Neural cell (in vitro differentiated cells): ENCODE measurements around the gene SLC4A8. TPM values are rescaled to one million over a fixed set of nuclear protein-coding genes. Genes with fewer than 3 reads are reported as not detected.

ENCODE experiments used
- H2AFZ ChIP-seq: fragments of 200-600, 300-800 bp; sonication (generic), shearing (Covaris generic); 2 replicates; pipeline ENCODE4 v1.6.0; 2014; ENCODE audit warnings: low read depth, mild to moderate bottlenecking, antibody characterized with exemption, low read length, moderate library complexity
- H3F3A ChIP-seq: fragments of 200-600 bp; shearing (Covaris generic); 2 replicates; pipeline ENCODE4 v1.6.1; 2016; ENCODE audit warnings: mild to moderate bottlenecking, moderate library complexity, mixed read lengths, antibody characterized with exemption, low read length; ENCODE audit not compliant: insufficient read depth, poor library complexity, severe bottlenecking
- H3K27ac ChIP-seq: fragments of 200-600, 300-800 bp; sonication (generic), shearing (Covaris generic); 2 replicates; pipeline ENCODE4 v1.5.1; 2014; ENCODE audit warnings: mild to moderate bottlenecking, low read length, moderate library complexity
- H3K27me3 ChIP-seq: fragments of 300-800, 200-600 bp; sonication (generic), shearing (Covaris generic); 2 replicates; pipeline ENCODE4 v1.6.0; 2014; ENCODE audit warnings: mild to moderate bottlenecking, low read depth, low read length, moderate library complexity; ENCODE audit not compliant: insufficient read depth
- H3K36me3 ChIP-seq: fragments of 300-800, 200-600 bp; sonication (generic), shearing (Covaris generic); 2 replicates; pipeline ENCODE4 v1.5.1; 2014; ENCODE audit warnings: mild to moderate bottlenecking, antibody characterized with exemption, low read length, moderate library complexity; ENCODE audit not compliant: insufficient read depth
- H3K4me2 ChIP-seq: fragments of 300-800, 200-600 bp; sonication (generic), shearing (Covaris generic); 2 replicates; pipeline ENCODE4 v1.6.0; 2014; ENCODE audit warnings: mild to moderate bottlenecking, low read length
- H3K4me3 ChIP-seq: fragments of 300-800, 200-600 bp; sonication (generic), shearing (Covaris generic); 2 replicates; pipeline ENCODE4 v1.5.1; 2014; ENCODE audit warnings: mild to moderate bottlenecking, low read length, moderate library complexity
- H3K79me2 ChIP-seq: fragments of 200-600 bp; shearing (Covaris generic); replicated peaks from 2 replicates; pipeline ENCODE4 v1.6.0; 2014; ENCODE audit warnings: mild to moderate bottlenecking, low read length, moderate library complexity; ENCODE audit not compliant: insufficient read depth
- H3K9ac ChIP-seq: fragments of 300-800, 200-600 bp; sonication (generic), shearing (Covaris generic); 2 replicates; pipeline ENCODE4 v1.6.1; 2016; ENCODE audit warnings: mild to moderate bottlenecking, low read length, mixed read lengths
- H3K9me2 ChIP-seq: fragments of 200-600 bp; shearing (Covaris generic); 2 replicates; pipeline ENCODE4 v1.6.1; 2016; ENCODE audit warnings: mild to moderate bottlenecking, low read length, mixed read lengths; ENCODE audit not compliant: insufficient read depth
- H3K9me3 ChIP-seq: fragments of 200-600, 300-800 bp; sonication (generic), shearing (Covaris generic); 2 replicates; pipeline ENCODE4 v1.6.1; 2016; ENCODE audit warnings: mild to moderate bottlenecking, mixed run types, low read length, moderate library complexity, mixed read lengths
- H4K20me1 ChIP-seq: fragments of 200-600 bp; shearing (Covaris generic); 2 replicates; pipeline ENCODE4 v1.6.1; 2016; ENCODE audit warnings: mild to moderate bottlenecking, mixed run types; ENCODE audit not compliant: insufficient read depth
- EP300 ChIP-seq: fragments of 450-650 bp; conservative IDR thresholded peaks from 2 replicates; pipeline ENCODE4 v1.6.1; 2014; ENCODE audit warnings: antibody characterized with exemption, mild to moderate bottlenecking, moderate library complexity; ENCODE audit not compliant: poor library complexity, severe bottlenecking
- EZH2 ChIP-seq: fragments of 200-600, 300-800 bp; shearing (Covaris generic), sonication (generic); IDR thresholded peaks from 2 replicates; pipeline ENCODE4 v1.6.1; 2014; ENCODE audit warnings: antibody characterized with exemption, low read length, borderline replicate concordance, mild to moderate bottlenecking; ENCODE audit not compliant: insufficient read depth, poor library complexity, severe bottlenecking
- MXI1 ChIP-seq: fragments of 450-650 bp; conservative IDR thresholded peaks from 2 replicates; pipeline ENCODE4 v1.6.1; 2014; ENCODE audit warnings: antibody characterized with exemption, mild to moderate bottlenecking; ENCODE audit not compliant: poor library complexity, severe bottlenecking
- RAD21 ChIP-seq: fragments of 450-650 bp; conservative IDR thresholded peaks from 2 replicates; pipeline ENCODE4 v1.6.1; 2014; ENCODE audit warnings: antibody characterized with exemption, mild to moderate bottlenecking, moderate library complexity
- SMC3 ChIP-seq: fragments of 450-650 bp; conservative IDR thresholded peaks from 2 replicates; pipeline ENCODE4 v1.6.1; 2014; ENCODE audit warnings: antibody characterized with exemption, mild to moderate bottlenecking, moderate library complexity; ENCODE audit not compliant: poor library complexity
- polyA plus RNA-seq: library from polyadenylated mRNA; depleted of rRNA; stranded (reverse); fragments of >200 nt; gene quantifications from 2 replicates; pipeline ENCODE4 v1.2.3, GENCODE V29; 2014
- TF ChIP-seq, protein P1 (sequence below): IDR thresholded peaks from 2 replicates; pipeline ENCODE4 v1.6.1; 2012; ENCODE audit warnings: borderline replicate concordance
- TF ChIP-seq, protein P2 (sequence below): fragments of 450-650 bp; IDR thresholded peaks from 2 replicates; pipeline ENCODE4 v1.5.1; 2014; ENCODE audit warnings: antibody characterized with exemption, mild to moderate bottlenecking, moderate library complexity; ENCODE audit not compliant: poor library complexity, severe bottlenecking

SLC4A8 gene
- polyA plus RNA-seq, 1 donor from 2014 or later: 37.8 TPM

- TF ChIP-seq EZH2: no peak
- TF ChIP-seq SMC3: peak; percentile 77
- no peak for TF ChIP-seq EP300
- TF ChIP-seq, protein P1, sequence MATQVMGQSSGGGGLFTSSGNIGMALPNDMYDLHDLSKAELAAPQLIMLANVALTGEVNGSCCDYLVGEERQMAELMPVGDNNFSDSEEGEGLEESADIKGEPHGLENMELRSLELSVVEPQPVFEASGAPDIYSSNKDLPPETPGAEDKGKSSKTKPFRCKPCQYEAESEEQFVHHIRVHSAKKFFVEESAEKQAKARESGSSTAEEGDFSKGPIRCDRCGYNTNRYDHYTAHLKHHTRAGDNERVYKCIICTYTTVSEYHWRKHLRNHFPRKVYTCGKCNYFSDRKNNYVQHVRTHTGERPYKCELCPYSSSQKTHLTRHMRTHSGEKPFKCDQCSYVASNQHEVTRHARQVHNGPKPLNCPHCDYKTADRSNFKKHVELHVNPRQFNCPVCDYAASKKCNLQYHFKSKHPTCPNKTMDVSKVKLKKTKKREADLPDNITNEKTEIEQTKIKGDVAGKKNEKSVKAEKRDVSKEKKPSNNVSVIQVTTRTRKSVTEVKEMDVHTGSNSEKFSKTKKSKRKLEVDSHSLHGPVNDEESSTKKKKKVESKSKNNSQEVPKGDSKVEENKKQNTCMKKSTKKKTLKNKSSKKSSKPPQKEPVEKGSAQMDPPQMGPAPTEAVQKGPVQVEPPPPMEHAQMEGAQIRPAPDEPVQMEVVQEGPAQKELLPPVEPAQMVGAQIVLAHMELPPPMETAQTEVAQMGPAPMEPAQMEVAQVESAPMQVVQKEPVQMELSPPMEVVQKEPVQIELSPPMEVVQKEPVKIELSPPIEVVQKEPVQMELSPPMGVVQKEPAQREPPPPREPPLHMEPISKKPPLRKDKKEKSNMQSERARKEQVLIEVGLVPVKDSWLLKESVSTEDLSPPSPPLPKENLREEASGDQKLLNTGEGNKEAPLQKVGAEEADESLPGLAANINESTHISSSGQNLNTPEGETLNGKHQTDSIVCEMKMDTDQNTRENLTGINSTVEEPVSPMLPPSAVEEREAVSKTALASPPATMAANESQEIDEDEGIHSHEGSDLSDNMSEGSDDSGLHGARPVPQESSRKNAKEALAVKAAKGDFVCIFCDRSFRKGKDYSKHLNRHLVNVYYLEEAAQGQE: no peak
- TF ChIP-seq RAD21: peak; percentile 71
- TF ChIP-seq, protein P2, sequence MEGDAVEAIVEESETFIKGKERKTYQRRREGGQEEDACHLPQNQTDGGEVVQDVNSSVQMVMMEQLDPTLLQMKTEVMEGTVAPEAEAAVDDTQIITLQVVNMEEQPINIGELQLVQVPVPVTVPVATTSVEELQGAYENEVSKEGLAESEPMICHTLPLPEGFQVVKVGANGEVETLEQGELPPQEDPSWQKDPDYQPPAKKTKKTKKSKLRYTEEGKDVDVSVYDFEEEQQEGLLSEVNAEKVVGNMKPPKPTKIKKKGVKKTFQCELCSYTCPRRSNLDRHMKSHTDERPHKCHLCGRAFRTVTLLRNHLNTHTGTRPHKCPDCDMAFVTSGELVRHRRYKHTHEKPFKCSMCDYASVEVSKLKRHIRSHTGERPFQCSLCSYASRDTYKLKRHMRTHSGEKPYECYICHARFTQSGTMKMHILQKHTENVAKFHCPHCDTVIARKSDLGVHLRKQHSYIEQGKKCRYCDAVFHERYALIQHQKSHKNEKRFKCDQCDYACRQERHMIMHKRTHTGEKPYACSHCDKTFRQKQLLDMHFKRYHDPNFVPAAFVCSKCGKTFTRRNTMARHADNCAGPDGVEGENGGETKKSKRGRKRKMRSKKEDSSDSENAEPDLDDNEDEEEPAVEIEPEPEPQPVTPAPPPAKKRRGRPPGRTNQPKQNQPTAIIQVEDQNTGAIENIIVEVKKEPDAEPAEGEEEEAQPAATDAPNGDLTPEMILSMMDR: peak; percentile 79
- Histone ChIP-seq H3K4me3 (no peak overlapping the region), H2AFZ (no peak overlapping the region), H3K36me3 (no peaks in the 10 kb centered on the region), H3K4me2 (no peak overlapping the region), H3K9me2 (no peaks in the 10 kb centered on the region), H4K20me1 (no peaks in the 10 kb centered on the region), H3K9me3 (no peaks in the 10 kb centered on the region), H3K79me2 (no peaks in the 10 kb centered on the region), H3F3A (no peaks in the 10 kb centered on the region), H3K27me3 (no peaks in the 10 kb centered on the region), H3K27ac (no peak overlapping the region), H3K9ac (no peak overlapping the region)
Observed at GRCh38 chr12:51531978-51532497, 107.4 kb downstream of the SLC4A8 start.

GRCh38 chr12:51533799-51534198 is 109.2 kb downstream of the SLC4A8 start:
- no peaks in the 10 kb centered on the region for H3K36me3 ChIP-seq
- H3K4me3 ChIP-seq: no peak overlapping the region
- no peak overlapping the region for H3K9ac ChIP-seq
- H3K79me2 ChIP-seq: no peaks in the 10 kb centered on the region
- H3K9me2 ChIP-seq: no peaks in the 10 kb centered on the region
- H3K27me3 ChIP-seq: no peaks in the 10 kb centered on the region
- no peak overlapping the region for H2AFZ ChIP-seq
- no peak overlapping the region for H3K4me2 ChIP-seq
- no peaks in the 10 kb centered on the region for H4K20me1 ChIP-seq
- no peaks in the 10 kb centered on the region for H3K9me3 ChIP-seq
- no peaks in the 10 kb centered on the region for H3F3A ChIP-seq
- no peak overlapping the region for H3K27ac ChIP-seq
- TF ChIP-seq RAD21 (peak; percentile 27), MXI1 (no peak)
